Vagina (tissue), 2 donors: ENCODE measurements around the gene SAMD14. TPM values are rescaled to one million over a fixed set of nuclear protein-coding genes. Genes with fewer than 3 reads are reported as not detected.
A peak's percentile ranks its signal among the peaks of the same experiment; 100 is the strongest.

Experiments used
- DNase-seq, 2 donors: peaks; one replicate each; pipeline ENCODE4 v3.0.0-alpha.2; 2017; ENCODE audit errors: extremely low spot score in 2 of 2
- H3K27ac ChIP-seq: fragments of 200-600 bp; sonication (generic); one replicate; pipeline ENCODE4 v1.5.1; 2019
- H3K27me3 ChIP-seq: fragments of 200-600 bp; sonication (generic); one replicate; pipeline ENCODE4 v1.5.1; 2019
- H3K36me3 ChIP-seq, 2 donors: fragments of 200-600 bp; sonication (generic); one replicate each; pipeline ENCODE4 v1.5.1; 2017 to 2019
- H3K4me1 ChIP-seq: fragments of 200-600 bp; sonication (generic); one replicate; pipeline ENCODE4 v1.5.1; 2019
- H3K4me3 ChIP-seq, 2 donors: fragments of 200-600 bp; sonication (generic); 1 replicate in 1 of 2; 2 replicates in 1 of 2; pipeline ENCODE4 v1.5.1; 2016 to 2019
- H3K9me3 ChIP-seq: fragments of 200-600 bp; sonication (generic); one replicate; pipeline ENCODE4 v1.5.1; 2019
- CTCF ChIP-seq, 3 experiments: fragments of 450-650 bp in 2 of 3; fragments of 200-600 bp in 1 of 3; sonication (generic) in 1 of 3; IDR thresholded peaks; one replicate each; pipeline ENCODE4 v1.5.1; 2017 to 2019; ENCODE audit warnings: antibody characterized with exemption in 3 of 3, mild to moderate bottlenecking in 2 of 3, moderate library complexity in 2 of 3
- POLR2A ChIP-seq, 2 donors: fragments of 450-650 bp; IDR thresholded peaks; one replicate each; pipeline ENCODE4 v1.6.1; 2017; ENCODE audit warnings: antibody characterized with exemption in 2 of 2, mild to moderate bottlenecking in 2 of 2, moderate library complexity in 2 of 2
- POLR2AphosphoS5 ChIP-seq, 2 donors: sonication (generic); formaldehyde crosslinking; IDR thresholded peaks; one replicate each; pipeline ENCODE4 v1.9.0; 2017; ENCODE audit warnings: antibody characterized with exemption in 2 of 2, mild to moderate bottlenecking in 2 of 2, low read depth in 1 of 2; ENCODE audit not compliant: insufficient read depth in 1 of 2
- intact Hi-C: fragments of 100-400 bp; cut with DNase I; formaldehyde crosslinking; loops from one replicate; pipeline ENCODE4 v1.15.1; 2023
- total RNA-seq: library from RNA; depleted of rRNA; stranded (reverse); fragments of >200 nt; gene quantifications from one replicate; pipeline ENCODE4 v1.2.3, GENCODE V29; 2016

Gene SAMD14
- total RNA-seq, 1 donor from 2014 or later, result 4.4 TPM

- H3K36me3 ChIP-seq, result peaks cover 0 to 75% of the 10 kb centered on the region in 2 donors
- intact Hi-C loops, result no loop called here
- no peaks in the 10 kb centered on the region for H3K27me3 ChIP-seq
- no peak for TF ChIP-seq CTCF (IDR thresholded peaks at IDR 0.05)
- no peak for TF ChIP-seq POLR2AphosphoS5 (IDR thresholded peaks at IDR 0.05; ENCODE audit: insufficient read depth in 1 of 2, low read depth in 1 of 2)
- TF ChIP-seq POLR2A (IDR thresholded peaks at IDR 0.05), result no peak
- H3K27ac ChIP-seq, result no peak overlapping the region
- no peaks in the 10 kb centered on the region for H3K9me3 ChIP-seq
- H3K4me3 ChIP-seq, result no peak overlapping the region
- H3K4me1 ChIP-seq, result peaks cover 59% of the 10 kb centered on the region
- DNase-seq, result no peak
Measured at GRCh38 chr17:50141745-50142110, 11.8 kb upstream of the SAMD14 start.

- peaks cover 53% of the 10 kb centered on the region for H3K4me1 ChIP-seq
- intact Hi-C loops, result no loop called here
- no peak overlapping the region for H3K4me3 ChIP-seq
- H3K27me3 ChIP-seq, result no peaks in the 10 kb centered on the region
- H3K9me3 ChIP-seq, result no peaks in the 10 kb centered on the region
- no peak for DNase-seq
- no peak overlapping the region for H3K27ac ChIP-seq
- TF ChIP-seq CTCF (IDR thresholded peaks at IDR 0.05), result no peak
- TF ChIP-seq POLR2A (IDR thresholded peaks at IDR 0.05), result no peak
- TF ChIP-seq POLR2AphosphoS5 (IDR thresholded peaks at IDR 0.05; ENCODE audit: insufficient read depth in 1 of 2, low read depth in 1 of 2), result no peak
- H3K36me3 ChIP-seq, result peaks cover 0 to 81% of the 10 kb centered on the region in 2 donors
Measured at GRCh38 chr17:50141026-50141744, 11.2 kb upstream of the SAMD14 start.

GRCh38 chr17:50139950-50140885 lies 10.3 kb upstream of the SAMD14 start:
- Histone ChIP-seq H3K4me1 (peaks cover 44% of the 10 kb centered on the region), H3K27ac (no peak overlapping the region), H3K9me3 (no peaks in the 10 kb centered on the region), H3K36me3 (peaks cover 0 to 90% of the 10 kb centered on the region in 2 donors), H3K27me3 (no peaks in the 10 kb centered on the region), H3K4me3 (peak overlapping the region in 1 of 2 donors; percentile 7)
- intact Hi-C loops, result no loop called here
- TF ChIP-seq POLR2A (IDR thresholded peaks at IDR 0.05) (no peak), POLR2AphosphoS5 (IDR thresholded peaks at IDR 0.05; ENCODE audit: insufficient read depth in 1 of 2, low read depth in 1 of 2) (peak in 1 of 2 donors; percentile 56), CTCF (IDR thresholded peaks at IDR 0.05) (peak; percentile 92 to 97 (median 94))
- no peak for DNase-seq

- no peak overlapping the region for H3K4me3 ChIP-seq
- TF ChIP-seq CTCF (IDR thresholded peaks at IDR 0.05), result no peak
- no peak for TF ChIP-seq POLR2AphosphoS5 (IDR thresholded peaks at IDR 0.05; ENCODE audit: insufficient read depth in 1 of 2, low read depth in 1 of 2)
- no peak for TF ChIP-seq POLR2A (IDR thresholded peaks at IDR 0.05)
- H3K27ac ChIP-seq, result no peak overlapping the region
- H3K36me3 ChIP-seq, result peaks cover 0 to 90% of the 10 kb centered on the region in 2 donors
- H3K4me1 ChIP-seq, result peaks cover 38% of the 10 kb centered on the region
- DNase-seq, result no peak
- intact Hi-C loops, result no loop called here
- H3K9me3 ChIP-seq, result no peaks in the 10 kb centered on the region
- no peaks in the 10 kb centered on the region for H3K27me3 ChIP-seq
Measured at GRCh38 chr17:50139185-50139783, 9.3 kb upstream of the SAMD14 start.
